Measurements from ENCODE around the gene PARVA. TPM values are rescaled to one million over a fixed set of nuclear protein-coding genes. Genes with fewer than 3 reads are reported as not detected.

Gene PARVA
- polyA plus RNA-seq, 2 of the 4 experiments (the other 2 are of a cell fraction): 25.5 to 26.1 TPM

GRCh38 chr11:12389676-12390657 is 12.6 kb downstream of the PARVA start:
- H3K4me2 ChIP-seq: no peak overlapping the region
- H3K9me3 ChIP-seq: no peaks in the 10 kb centered on the region
- ATAC-seq: peak in 1 of 2 experiments; percentile 42; a peak in 3 of 6 replicates
- H3K4me3 ChIP-seq: no peak overlapping the region
- FAIRE-seq: no peak
- CTCF ChIA-PET: interaction anchor here (0.8 to 2.8 kb wide), 5 partner anchors 8 to 209 kb away, joined by 3 to 7 read pairs (median 3); partner anchors contain the start of gene PARVA
- no peak for DNase-seq (ENCODE audit: low read depth in 1 of 2, low spot score in 1 of 2)
- POLR2A ChIA-PET: no interaction called here
- no peak for TF ChIP-seq RNF2 (IDR thresholded peaks at IDR 0.05; ENCODE audit: borderline replicate concordance, low read depth)
- TF ChIP-seq SMC3 (IDR thresholded peaks at IDR 0.05): no peak
- TF ChIP-seq ZNF302 (CRISPR knock-in tag; IDR thresholded peaks at IDR 0.05): no peak
- TF ChIP-seq NFE2L2 (conservative IDR thresholded peaks at IDR 0.05; ENCODE audit: low read length): no peak
- TF ChIP-seq CHD4 (IDR thresholded peaks at IDR 0.05; ENCODE audit: borderline replicate concordance): no peak
- no peak for TF ChIP-seq BHLHE40 (IDR thresholded peaks at IDR 0.05; ENCODE audit: low read depth, low read length)
- TF ChIP-seq MAFK (IDR thresholded peaks at IDR 0.05; ENCODE audit: partially characterized antibody): no peak
- no peak for TF ChIP-seq REST (IDR thresholded peaks at IDR 0.05)
- TF ChIP-seq MYC (IDR thresholded peaks at IDR 0.05; ENCODE audit: borderline replicate concordance, low read length): no peak
- TF ChIP-seq NPAS2 (CRISPR knock-in tag; IDR thresholded peaks at IDR 0.05; ENCODE audit: borderline replicate concordance): no peak
- no peak for TF ChIP-seq JUN (IDR thresholded peaks at IDR 0.05)
- no peak for TF ChIP-seq CBX8 (IDR thresholded peaks at IDR 0.05)
- TF ChIP-seq, protein P1, sequence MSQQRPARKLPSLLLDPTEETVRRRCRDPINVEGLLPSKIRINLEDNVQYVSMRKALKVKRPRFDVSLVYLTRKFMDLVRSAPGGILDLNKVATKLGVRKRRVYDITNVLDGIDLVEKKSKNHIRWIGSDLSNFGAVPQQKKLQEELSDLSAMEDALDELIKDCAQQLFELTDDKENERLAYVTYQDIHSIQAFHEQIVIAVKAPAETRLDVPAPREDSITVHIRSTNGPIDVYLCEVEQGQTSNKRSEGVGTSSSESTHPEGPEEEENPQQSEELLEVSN (IDR thresholded peaks at IDR 0.05; ENCODE audit: borderline replicate concordance, low read depth): no peak
- no peak for TF ChIP-seq ESRRA (IDR thresholded peaks at IDR 0.05; ENCODE audit: borderline replicate concordance, low read length)
- TF ChIP-seq EP300 (IDR thresholded peaks at IDR 0.05): no peak
- TF ChIP-seq ZFP36 (IDR thresholded peaks at IDR 0.05; ENCODE audit: borderline replicate concordance, partially characterized antibody): no peak
- H3K4me1 ChIP-seq: peaks cover 7% of the 10 kb centered on the region; the same call in 1 of the 3 replicates
- no peak overlapping the region for H3K27ac ChIP-seq
- 62% methylated on average over 10 of the region's 10 CpGs for WGBS (ENCODE audit: missing lambda C conversion rate)

DNA sequence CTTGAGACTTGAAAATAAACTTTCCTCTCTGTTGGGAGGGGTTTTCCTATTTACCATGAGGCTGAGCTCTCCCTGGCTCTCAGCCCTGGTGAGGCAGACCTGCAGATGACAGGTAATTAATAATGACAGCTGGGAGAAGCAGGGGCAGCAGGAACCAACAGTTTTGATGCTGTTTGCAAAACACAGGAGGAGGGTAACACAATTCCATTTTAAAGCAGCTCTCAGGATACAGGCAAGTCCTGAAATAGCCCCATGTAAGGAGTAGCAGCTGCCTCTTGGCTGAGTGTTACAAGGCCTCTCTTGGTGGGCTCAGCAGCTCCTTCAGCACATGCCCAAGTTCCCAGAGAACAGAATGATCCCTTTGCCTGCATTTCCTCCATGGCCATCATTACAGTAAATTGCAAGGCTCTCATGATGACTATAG is 13.3 kb downstream of the PARVA start:
- ChIA-PET POLR2A (no interaction called here), CTCF (interaction anchor here (0.6 to 2.8 kb wide), 5 partner anchors 9 to 209 kb away, joined by 3 to 7 read pairs (median 3); partner anchors contain the start of gene PARVA)
- peak in 1 of 2 experiments; percentile 42; a peak in 3 of 6 replicates for ATAC-seq
- Histone ChIP-seq H3K9me3 (no peaks in the 10 kb centered on the region), H3K4me2 (no peak overlapping the region), H3K4me1 (peaks cover 7% of the 10 kb centered on the region; the same call in 1 of the 3 replicates), H3K27ac (no peak overlapping the region), H3K4me3 (no peak overlapping the region)
- no peak for DNase-seq (ENCODE audit: low read depth in 1 of 2, low spot score in 1 of 2)
- TF ChIP-seq MAZ (IDR thresholded peaks at IDR 0.05; ENCODE audit: borderline replicate concordance, low read depth, low read length): no peak
- no peak for TF ChIP-seq ZNF302 (CRISPR knock-in tag; IDR thresholded peaks at IDR 0.05)
- no peak for TF ChIP-seq SMC3 (IDR thresholded peaks at IDR 0.05)
- TF ChIP-seq ZFP36 (IDR thresholded peaks at IDR 0.05; ENCODE audit: borderline replicate concordance, partially characterized antibody): no peak
- no peak for TF ChIP-seq NR3C1 (IDR thresholded peaks at IDR 0.05)
- FAIRE-seq: no peak

Measured in A549 (cell line).